ENCODE results near the gene FAM228A.
A peak's percentile ranks its signal among the peaks of the same experiment; 100 is the strongest.
"Not testable (repeated sequence)": the region's sequence is repeated elsewhere in the genome, so short reads cannot be mapped to it uniquely, and the experiment has no call there.

Gene FAM228A

GRCh38 chr2:24183366-24184069 lies 8.7 kb downstream of the FAM228A start:
- DNase-seq: no peak
- intact Hi-C loops (cut with DNase I): no loop called here

- no peak for DNase-seq
- intact Hi-C loops (cut with DNase I): no loop called here
These were observed 14.7 kb downstream of the FAM228A start for GRCh38 chr2:24189551-24189950.

DNA sequence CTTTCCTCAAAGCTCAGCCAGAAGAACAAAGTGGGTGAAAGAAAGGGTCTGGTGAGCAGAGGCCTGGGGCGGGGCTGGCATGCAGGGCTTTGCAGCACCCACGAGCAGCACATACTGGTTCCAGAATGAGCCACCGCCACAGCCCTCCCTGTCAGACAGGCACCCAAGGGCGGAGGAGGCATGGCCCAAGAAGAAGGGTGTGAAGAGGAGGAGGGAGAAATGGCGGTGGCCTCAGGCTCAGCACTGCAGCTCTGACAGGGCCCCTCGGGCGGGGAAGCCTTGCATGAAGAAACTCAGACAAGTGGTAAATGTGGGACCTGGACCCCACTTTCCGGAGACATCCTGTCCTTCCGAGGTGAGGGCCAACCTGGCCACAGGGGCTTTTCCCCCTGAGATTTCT lies 15.7 kb downstream of the FAM228A start:
- DNase-seq: no peak
- intact Hi-C loops (cut with DNase I): no loop called here

DNA sequence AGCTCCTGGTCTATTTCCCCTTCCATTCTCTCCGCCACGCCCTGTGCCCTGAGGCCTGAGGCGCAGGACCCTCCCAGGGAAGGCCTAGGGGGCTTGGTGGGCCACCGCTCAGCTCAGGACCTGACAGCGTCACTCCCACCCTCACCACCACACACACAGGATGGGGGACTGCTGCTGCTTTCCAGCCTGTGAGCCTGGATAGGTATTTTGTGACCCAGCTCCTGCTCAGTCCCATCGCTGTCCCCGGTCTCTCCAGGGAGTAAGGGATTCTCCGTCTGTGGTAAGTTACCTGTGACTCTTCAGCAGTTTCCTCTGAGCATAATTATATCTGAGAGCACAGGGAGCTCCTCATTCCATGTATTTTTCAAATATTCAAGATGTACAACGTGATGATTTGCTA lies 16.3 kb downstream of the FAM228A start:
- intact Hi-C loops (cut with DNase I): no loop called here
- DNase-seq: no peak

DNA sequence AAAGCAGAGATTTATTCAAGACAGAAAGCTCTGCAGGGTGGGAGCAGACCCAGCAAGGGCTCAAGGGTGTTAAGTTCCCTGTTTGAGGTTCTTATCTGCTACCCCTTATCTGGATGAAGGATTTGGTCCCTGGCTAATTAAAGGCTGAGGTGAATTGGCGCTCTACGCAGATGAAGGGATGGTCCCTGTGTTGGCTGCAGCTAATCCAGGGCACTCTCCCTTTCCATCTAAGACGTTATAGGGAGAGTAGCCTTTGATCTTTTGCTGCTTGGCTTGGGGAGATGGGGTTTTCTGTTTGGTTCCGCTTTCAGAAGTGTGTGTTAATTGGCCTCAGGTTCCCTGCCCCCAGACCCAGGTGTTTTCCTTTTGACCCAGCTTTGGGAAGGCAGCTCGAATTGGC lies 17.0 kb downstream of the FAM228A start:
- intact Hi-C loops (cut with DNase I): no loop called here
- no peak for DNase-seq

DNA sequence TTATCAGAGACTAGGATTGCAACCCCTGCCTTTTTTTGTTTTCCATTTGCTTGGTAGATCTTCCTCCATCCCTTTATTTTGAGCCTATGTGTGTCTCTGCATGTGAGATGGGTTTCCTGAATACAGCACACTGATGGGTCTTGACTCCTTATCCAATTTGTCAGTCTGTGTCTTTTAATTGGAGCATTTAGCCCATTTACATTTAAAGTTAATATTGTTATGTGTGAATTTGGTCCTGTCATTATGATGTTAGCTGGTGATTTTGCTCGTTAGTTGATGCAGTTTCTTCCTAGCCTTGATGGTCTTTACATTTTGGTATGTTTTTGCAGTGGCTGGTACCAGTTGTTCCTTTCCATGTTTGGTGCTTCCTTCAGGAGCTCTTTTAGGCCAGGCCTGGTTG lies 22.4 kb downstream of the FAM228A start:
- intact Hi-C loops (cut with DNase I); DNase-seq: not testable (repeated sequence)

DNA sequence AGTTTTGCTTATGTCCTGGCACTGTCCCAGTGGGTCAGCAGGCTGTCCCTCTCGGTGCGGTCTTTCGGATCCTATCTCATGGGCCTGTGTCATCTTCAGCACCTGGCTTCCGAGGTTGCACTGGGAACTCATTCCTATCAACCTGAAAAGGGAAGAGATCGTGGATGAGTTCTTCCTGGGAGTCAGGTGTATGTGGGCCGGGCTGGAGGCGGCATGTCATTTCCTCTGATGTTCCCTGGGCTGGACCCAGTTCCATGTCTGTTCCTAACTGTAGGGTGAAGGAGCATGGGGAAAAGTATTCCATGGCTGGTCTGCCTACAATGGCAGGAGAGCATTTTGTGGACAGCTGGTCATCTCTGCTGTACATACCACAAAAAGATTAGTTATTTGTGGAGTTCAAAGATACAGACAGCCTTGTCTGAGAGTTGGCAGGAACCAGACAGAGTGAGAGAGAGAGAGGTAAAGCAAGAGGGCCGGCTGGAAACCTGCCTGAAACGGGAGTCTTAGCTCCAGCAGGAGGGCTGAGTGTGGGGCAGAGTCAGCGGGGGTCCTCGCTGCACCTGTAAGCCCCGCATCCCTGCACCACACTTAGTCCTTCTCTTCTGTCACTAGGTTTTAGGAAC lies 25.2 kb downstream of the FAM228A start:
- peak in 21 of 42 donors; percentile 23 to 77 (median 44) for DNase-seq
- intact Hi-C loops (cut with DNase I): no loop called here

- intact Hi-C loops (cut with DNase I): no loop called here
- no peak for DNase-seq
These were observed 25.9 kb downstream of the FAM228A start for GRCh38 chr2:24200799-24201198.

GRCh38 chr2:24203029-24203786 lies 28.4 kb downstream of the FAM228A start:
- intact Hi-C loops (cut with DNase I): no loop called here
- no peak for DNase-seq

- intact Hi-C loops (cut with DNase I): no loop called here
- DNase-seq: peak in 11 of 42 donors; percentile 19 to 68 (median 44)
These were observed 28.9 kb downstream of the FAM228A start for GRCh38 chr2:24203787-24204150.

DNA sequence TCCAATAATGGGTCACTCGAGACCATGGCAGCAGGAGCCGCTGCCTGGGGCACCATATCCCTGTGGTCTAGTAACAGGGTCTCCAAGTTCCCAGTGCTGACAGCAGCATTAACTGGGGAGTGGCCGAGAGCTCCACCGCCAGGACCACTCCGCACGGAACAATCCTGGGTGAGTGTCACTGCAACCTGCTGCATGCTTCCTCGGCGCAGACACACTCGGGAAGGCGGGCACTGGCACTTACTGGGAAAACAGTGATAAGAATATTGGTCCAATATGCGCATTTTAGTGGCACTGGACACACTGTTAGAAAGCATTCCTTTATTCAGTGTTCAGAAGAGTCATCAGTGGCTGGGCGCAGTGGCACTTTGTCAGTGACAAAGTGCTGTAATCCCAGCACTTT lies 29.7 kb downstream of the FAM228A start:
- DNase-seq: no peak
- intact Hi-C loops (cut with DNase I): no loop called here

- no peak for DNase-seq
- intact Hi-C loops (cut with DNase I): no loop called here
These were observed 30.3 kb downstream of the FAM228A start for GRCh38 chr2:24205131-24205530.

- peak in 1 of 42 donors; percentile 25 for DNase-seq
- intact Hi-C loops (cut with DNase I): no loop called here
These were observed 31.4 kb downstream of the FAM228A start for GRCh38 chr2:24206242-24206641.

DNA sequence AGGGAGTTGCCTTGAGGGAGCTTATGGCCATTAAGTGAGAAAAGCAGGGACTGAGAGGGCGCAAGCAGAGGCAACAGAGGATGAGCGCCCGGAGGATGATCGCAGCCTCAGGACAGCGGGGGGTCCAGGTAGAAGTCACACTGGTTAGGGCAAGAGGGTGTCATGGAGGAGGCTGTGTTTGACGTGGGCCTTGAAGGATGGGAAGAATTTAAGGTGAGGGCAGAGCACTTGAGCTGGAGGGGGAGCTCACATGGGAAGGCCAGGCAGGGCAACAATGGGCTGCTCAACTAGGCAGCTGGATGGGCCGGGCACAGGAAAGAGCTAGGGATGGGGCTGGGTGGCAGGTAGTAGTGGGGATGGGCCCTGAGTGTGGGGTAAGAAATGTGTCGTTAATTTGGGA lies 31.9 kb downstream of the FAM228A start:
- intact Hi-C loops (cut with DNase I): no loop called here
- DNase-seq: peak in 1 of 42 donors; percentile 22

DNA sequence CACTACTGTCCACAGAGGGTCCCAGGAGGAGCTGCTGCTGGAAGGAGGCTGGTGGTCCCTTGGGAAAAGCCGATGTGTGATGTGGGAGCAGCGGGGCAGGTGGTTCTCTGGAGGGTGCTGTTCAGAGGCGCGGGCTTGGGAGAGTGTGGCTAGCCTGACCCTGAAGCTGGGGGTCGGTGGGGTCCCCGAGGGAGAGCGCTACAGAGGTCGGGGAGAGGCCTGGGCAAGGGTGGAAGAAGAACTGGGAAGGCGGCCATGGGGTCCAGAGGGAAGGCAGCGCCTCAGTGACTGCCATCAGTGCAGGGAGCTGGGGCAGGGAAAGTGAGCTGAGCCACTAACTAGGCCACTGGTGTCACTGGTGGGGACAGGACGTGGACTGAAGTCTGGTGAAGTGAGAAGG lies 32.5 kb downstream of the FAM228A start:
- intact Hi-C loops (cut with DNase I): no loop called here
- peak in 1 of 42 donors; percentile 22 for DNase-seq

DNA sequence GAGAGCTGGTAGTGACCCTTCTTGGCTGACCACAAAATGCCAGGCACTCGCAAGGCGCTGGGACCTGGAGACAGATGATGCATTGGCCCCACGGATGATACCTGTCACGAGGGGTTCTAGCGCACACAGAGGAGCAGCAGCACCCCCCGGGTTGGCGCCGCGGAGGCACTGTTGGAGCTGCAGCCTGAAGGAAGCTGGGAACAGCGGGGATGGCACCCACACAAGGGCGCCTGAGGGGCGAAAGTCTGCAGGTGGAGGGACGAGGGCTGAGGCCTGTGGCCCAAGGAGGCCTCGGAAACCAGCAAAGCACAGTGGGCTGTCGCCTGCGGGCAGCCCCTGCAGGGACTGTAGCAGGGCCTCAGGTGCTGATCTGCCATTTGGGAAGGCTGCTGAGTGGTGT lies 33.6 kb downstream of the FAM228A start:
- intact Hi-C loops (cut with DNase I): no loop called here
- DNase-seq: no peak

- intact Hi-C loops (cut with DNase I): no loop called here
- peak in 2 of 42 donors; percentile 19 to 25 for DNase-seq
These were observed 34.7 kb downstream of the FAM228A start for GRCh38 chr2:24209389-24210105.

DNA sequence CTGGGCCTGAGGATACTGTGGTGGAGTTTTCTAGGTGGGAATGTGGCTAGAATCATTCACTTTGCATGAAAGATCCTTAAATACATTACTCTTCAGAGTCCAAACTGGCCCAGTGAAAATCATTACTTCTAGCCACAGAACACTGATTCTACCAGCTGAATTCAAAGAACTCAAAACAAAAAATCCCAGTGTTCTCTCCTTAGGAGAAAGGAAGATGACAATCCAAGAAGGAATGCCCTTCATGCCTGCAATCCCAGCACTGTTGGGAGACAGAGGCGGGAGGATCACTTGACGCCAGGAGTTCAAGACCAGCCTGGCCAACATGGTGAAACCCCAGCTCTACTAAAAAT lies 35.2 kb downstream of the FAM228A start:
- no peak for DNase-seq
- intact Hi-C loops (cut with DNase I): no loop called here

DNA sequence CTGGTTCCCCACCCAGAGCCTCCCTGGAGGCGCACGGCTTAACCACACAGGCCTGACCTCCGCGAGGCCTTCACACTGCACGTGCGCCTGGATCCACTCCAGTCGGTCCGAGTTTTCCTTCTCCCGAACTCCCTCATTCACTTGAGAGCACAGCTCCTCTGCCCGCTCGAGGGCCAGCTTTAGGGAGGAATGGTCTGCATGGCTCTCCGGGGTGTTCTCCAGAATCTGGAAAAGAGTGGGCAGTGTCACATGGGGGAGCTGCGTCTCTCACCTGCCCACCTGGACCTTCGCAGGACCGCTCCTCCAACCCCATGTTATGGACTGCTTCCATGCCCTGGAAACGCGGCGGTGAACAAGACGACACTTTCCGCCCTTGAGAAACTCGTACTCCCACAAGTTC lies 35.9 kb downstream of the FAM228A start:
- DNase-seq: no peak
- intact Hi-C loops (cut with DNase I): no loop called here

GRCh38 chr2:24211408-24211807 lies 36.6 kb downstream of the FAM228A start:
- peak in 1 of 42 donors; percentile 18 for DNase-seq
- intact Hi-C loops (cut with DNase I): no loop called here

Measured in head of caudate nucleus (tissue), 42 donors.